ENCODE data around the gene ITPR3. TPM values are rescaled to one million over a fixed set of nuclear protein-coding genes. Genes with fewer than 3 reads are reported as not detected.

Gene ITPR3
- polyA plus RNA-seq, 1 donor, result 49.6 TPM

- H3K4me1 ChIP-seq (ENCODE audit: control insufficient read depth, insufficient read depth, low read length), result peaks cover 74% of the 10 kb centered on the region
Observed at GRCh38 chr6:33742837-33743236, 121.7 kb downstream of the ITPR3 start.

GRCh38 chr6:33744001-33744848 is 123.1 kb downstream of the ITPR3 start:
- Histone ChIP-seq H3K4me3 (ENCODE audit: low read length) (no peak overlapping the region), H3K9me3 (ENCODE audit: control insufficient read depth, low read depth, low read length) (no peaks in the 10 kb centered on the region), H3K4me1 (ENCODE audit: control insufficient read depth, insufficient read depth, low read length) (peaks cover 70% of the 10 kb centered on the region), H3K27ac (ENCODE audit: low read length) (peak overlapping the region; percentile 92), H3K36me3 (ENCODE audit: control insufficient read depth, insufficient read depth, low read length) (no peaks in the 10 kb centered on the region), H3K27me3 (ENCODE audit: control insufficient read depth, insufficient read depth, low read length) (no peaks in the 10 kb centered on the region)
- no CpG with 5 or more reads among the region's 11 CpGs for whole genome bisulfite sequencing (ENCODE audit: insufficient coverage, low lambda C conversion rate)
- peak; percentile 93 to 96 for DNase-seq

More at GRCh38 chr6:33742837-33743236, 121.7 kb downstream of the ITPR3 start:
- no peaks in the 10 kb centered on the region for H3K9me3 ChIP-seq (ENCODE audit: control insufficient read depth, low read depth, low read length)
- no peaks in the 10 kb centered on the region for H3K36me3 ChIP-seq (ENCODE audit: control insufficient read depth, insufficient read depth, low read length)
- no peak for DNase-seq
- H3K27ac ChIP-seq (ENCODE audit: low read length), result no peak overlapping the region
- no CpG with 5 or more reads among the region's 7 CpGs for WGBS (ENCODE audit: insufficient coverage, low lambda C conversion rate)
- H3K4me3 ChIP-seq (ENCODE audit: low read length), result no peak overlapping the region
- H3K27me3 ChIP-seq (ENCODE audit: control insufficient read depth, insufficient read depth, low read length), result no peaks in the 10 kb centered on the region

DNA sequence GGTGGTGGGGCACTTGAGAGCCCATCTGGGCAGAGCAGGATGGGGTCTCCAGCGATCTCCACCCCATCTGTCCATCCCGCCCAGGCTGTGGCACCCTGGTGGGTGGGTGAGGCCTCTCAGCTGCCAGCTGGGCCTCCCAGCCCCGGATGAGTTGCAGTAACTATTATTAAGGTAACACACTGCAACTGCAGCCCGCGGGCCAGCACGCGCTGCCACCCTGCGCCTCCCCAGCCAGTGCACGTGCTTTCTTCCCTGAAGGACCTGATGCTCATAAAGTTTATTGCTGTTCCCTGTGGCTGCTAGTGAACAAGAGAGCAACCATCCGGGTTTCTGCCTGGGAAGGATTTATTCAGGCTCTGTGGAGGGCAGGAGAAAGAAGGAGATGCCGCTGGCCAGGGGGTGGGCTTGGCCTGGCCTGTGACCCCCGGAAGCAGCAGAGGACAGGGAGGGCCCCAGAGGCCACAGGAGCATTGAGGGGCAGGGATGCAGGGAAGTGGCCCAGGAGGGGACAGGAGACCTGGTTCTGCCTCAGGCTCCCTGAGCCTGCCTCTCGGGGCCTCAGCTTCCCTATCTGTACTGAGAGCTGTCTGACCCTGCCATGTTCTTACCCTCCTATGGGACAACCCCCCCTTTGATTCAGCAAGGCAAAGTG is 123.9 kb downstream of the ITPR3 start:
- H3K9me3 ChIP-seq (ENCODE audit: control insufficient read depth, low read depth, low read length), result no peaks in the 10 kb centered on the region
- H3K27ac ChIP-seq (ENCODE audit: low read length), result peak overlapping the region; percentile 92
- peaks cover 63% of the 10 kb centered on the region for H3K4me1 ChIP-seq (ENCODE audit: control insufficient read depth, insufficient read depth, low read length)
- H3K4me3 ChIP-seq (ENCODE audit: low read length), result no peak overlapping the region
- DNase-seq, result peak; percentile 84 to 92
- H3K36me3 ChIP-seq (ENCODE audit: control insufficient read depth, insufficient read depth, low read length), result no peaks in the 10 kb centered on the region
- WGBS (ENCODE audit: insufficient coverage, low lambda C conversion rate), result no CpG with 5 or more reads among the region's 13 CpGs
- no peaks in the 10 kb centered on the region for H3K27me3 ChIP-seq (ENCODE audit: control insufficient read depth, insufficient read depth, low read length)

- peaks cover 64% of the 10 kb centered on the region for H3K4me1 ChIP-seq (ENCODE audit: control insufficient read depth, insufficient read depth, low read length)
- peak; percentile 69 to 74 for DNase-seq
Observed at GRCh38 chr6:33745548-33745947, 124.4 kb downstream of the ITPR3 start.

More at GRCh38 chr6:33745548-33745947, 124.4 kb downstream of the ITPR3 start:
- Histone ChIP-seq H3K27me3 (ENCODE audit: control insufficient read depth, insufficient read depth, low read length) (no peaks in the 10 kb centered on the region), H3K27ac (ENCODE audit: low read length) (peak overlapping the region; percentile 92), H3K9me3 (ENCODE audit: control insufficient read depth, low read depth, low read length) (no peaks in the 10 kb centered on the region), H3K4me3 (ENCODE audit: low read length) (no peak overlapping the region), H3K36me3 (ENCODE audit: control insufficient read depth, insufficient read depth, low read length) (no peaks in the 10 kb centered on the region)
- no CpG with 5 or more reads among the region's 7 CpGs for WGBS (ENCODE audit: insufficient coverage, low lambda C conversion rate)

Other genes starting within 250 kb of the ITPR3 start
- gene KIFC1, start 229.5 kb upstream of the ITPR3 start, polyA plus RNA-seq, result 18.4 TPM
- 50.1 TPM for gene PHF1, start 210.3 kb upstream of the ITPR3 start, polyA plus RNA-seq
- gene CUTA, start 203.2 kb upstream of the ITPR3 start, polyA plus RNA-seq, result 229 TPM
- gene SYNGAP1, start 201.3 kb upstream of the ITPR3 start, polyA plus RNA-seq, result 21.0 TPM
- gene ZBTB9, start 166.7 kb upstream of the ITPR3 start, polyA plus RNA-seq, result 9.9 TPM
- gene BAK1, start 41.0 kb upstream of the ITPR3 start, polyA plus RNA-seq, result 16.3 TPM
- 61.0 TPM for gene UQCC2, start 90.4 kb downstream of the ITPR3 start, polyA plus RNA-seq
- 0.34 TPM for gene IP6K3, start 125.6 kb downstream of the ITPR3 start, polyA plus RNA-seq
- 56.2 TPM for gene LEMD2, start 167.8 kb downstream of the ITPR3 start, polyA plus RNA-seq
- gene MLN, start 182.7 kb downstream of the ITPR3 start, polyA plus RNA-seq, result 154 TPM

All from large intestine (tissue), 3 donors.